GM21447 (cell line): ENCODE data around the gene NDUFB4.
"Not testable (repeated sequence)": the region's sequence is repeated elsewhere in the genome, so short reads cannot be mapped to it uniquely, and the experiment has no call there.

Source experiments
- ATAC-seq: cut with Tn5 transposase; IDR thresholded peaks from one replicate; pipeline ENCODE4 v1.9.1; 2021; ENCODE audit not compliant: unreplicated experiment

The NDUFB4 gene

DNA sequence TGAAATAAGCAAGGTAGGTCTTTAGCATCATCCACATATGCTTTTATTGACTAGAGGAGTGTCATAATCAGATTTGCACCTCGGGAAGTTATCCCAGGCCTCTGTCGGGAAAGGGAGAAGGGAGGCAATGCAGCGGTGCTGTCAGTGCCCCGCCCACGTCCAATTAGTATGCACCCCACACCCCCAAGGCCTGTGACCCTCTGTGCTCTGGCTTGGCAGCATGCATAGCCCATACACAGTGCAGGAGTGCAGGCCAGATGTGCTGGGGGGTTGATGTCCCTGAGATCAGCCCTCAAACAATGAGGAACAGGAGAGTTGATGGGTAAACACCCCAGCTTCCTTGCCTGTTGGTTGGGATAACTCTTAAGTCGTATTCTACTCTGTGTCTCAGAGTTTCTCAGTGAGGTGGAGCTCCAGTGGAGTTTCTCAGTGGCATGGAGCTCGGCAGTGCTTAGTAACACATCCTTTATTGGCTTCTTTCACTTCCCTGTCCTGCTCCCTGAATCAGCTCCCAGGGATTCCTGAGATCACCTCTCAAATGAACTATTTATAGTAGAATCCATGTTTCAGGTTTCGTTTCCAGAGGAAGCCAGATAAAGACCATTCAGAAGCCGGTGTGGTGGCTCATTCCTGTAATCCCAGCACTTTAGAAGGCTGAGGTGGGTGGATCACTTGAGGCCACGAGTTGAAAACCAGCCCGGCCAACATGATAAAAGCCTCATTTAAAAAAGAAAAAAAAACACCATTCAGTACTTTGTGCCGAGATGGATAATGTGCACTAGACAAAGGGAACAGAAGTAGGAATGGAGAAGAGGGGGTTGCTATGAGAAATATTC lies 26.7 kb upstream of the NDUFB4 start:
- no peak for ATAC-seq

- ATAC-seq, result no peak
These were observed 24.1 kb upstream of the NDUFB4 start for GRCh38 chr3:120572027-120572426.

DNA sequence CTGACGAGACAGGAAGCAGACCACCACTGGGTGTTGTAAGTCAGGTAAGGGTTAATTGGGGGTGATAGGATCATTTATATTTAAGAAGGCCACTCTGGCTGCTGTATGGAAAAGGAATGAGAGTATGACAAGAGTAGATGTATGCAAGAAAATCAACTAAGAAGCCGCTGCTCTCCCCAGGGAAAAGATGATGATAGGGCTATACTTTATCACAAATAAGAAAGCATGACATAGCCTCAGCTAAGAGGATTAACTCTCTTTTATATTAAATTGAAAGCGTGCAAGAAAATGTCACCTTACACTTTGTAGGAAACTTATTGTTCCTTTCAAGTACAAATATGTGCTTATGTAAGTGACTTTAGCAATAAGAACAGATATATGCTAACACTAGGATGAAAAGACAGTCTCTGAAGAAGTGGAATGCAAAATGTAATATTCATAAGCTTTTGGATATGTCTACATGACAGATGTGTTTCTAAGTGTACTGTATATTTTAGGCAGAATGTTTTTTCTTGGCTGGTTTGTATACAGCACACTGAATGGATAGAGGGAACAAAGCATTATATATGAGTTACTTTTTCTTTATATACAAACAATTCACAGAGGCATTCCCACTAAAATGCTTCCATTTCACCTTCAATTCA lies 8.7 kb upstream of the NDUFB4 start:
- no peak for ATAC-seq

- no peak for ATAC-seq
These were observed 384 bp upstream of the NDUFB4 start for GRCh38 chr3:120595788-120596115.

DNA sequence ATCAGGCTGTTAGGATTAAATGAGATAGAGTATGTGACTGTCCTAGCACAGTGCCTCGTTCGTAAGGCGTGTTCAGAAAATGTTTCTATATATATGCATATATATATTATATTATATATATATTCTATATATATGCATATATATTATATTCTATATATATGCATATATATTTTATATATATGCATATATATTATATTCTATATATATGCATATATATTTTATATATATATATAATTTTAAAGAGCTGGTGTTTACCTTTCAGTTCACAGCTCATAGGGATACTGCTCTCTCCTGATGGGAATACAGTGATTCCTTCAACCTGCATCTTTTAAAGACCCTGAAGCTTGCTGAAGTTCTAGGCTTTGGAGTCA lies 702 bp downstream of the NDUFB4 start:
- ATAC-seq, result no peak

DNA sequence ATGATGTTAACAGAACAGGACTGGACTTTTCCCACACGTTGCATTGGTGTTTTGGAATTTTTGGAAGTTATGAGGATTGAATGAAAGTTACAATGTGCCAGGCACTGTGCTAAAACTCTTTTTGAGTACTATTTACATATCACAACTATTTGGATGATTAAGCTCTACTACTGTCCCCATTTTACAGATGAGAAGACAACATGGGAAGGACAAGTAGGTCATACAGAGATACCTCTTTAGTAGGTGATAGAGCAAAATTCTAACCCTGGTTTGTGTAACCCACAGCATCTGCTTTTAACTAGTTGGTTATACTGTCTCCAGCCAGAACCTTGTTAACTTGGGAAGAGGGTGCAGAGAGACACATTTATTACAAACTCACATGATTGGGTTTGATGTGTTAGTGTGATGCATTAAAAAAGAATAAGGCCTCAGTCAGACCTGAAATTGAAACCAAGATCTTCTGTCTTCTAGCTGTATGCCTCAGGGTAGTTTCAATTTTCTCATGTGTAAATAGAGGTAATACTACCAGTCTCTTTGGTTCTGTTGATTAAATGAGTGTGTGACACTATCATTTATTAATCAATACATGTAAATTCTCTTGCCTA lies 1.4 kb downstream of the NDUFB4 start:
- ATAC-seq, result peak; percentile 43

GRCh38 chr3:120599211-120599610 lies 3.1 kb downstream of the NDUFB4 start:
- no peak for ATAC-seq

DNA sequence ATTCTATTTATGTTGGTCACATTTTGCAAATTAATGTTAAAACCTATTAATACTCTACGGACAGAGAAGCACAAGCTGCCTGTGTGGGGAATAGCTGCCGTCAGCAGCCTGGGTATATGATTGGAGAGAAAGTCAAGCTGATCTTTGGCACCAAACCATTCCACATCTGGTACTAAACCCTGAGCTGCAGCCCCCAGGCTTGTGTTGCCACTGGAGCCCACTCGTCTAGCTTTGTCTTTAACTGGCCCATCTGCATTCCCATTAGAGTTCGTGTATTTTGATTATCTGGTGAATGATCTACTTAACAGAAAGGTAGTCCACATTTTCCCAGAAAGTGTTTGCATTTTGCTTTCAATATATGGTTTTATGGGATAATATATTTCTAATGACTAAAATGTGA lies 5.4 kb downstream of the NDUFB4 start:
- no peak for ATAC-seq

DNA sequence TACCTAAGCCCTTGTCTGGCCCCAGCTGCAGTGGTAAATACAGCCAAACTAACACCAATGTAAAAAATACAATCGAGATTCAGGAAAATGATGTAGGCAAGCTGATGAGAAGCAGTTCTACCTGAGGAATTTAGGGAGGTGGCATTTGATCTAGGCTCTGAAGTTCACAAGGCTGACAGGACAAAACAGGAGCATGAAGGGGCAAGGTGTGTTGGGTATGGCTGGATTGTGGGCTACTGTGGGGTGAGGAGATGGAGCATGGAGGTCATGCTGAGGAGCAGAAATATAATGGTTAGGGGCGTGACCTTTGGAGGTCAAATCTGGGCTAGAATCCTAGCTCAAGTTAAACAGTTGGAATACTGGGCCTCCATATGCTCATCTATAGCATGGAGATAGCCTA lies 6.5 kb downstream of the NDUFB4 start:
- ATAC-seq, result no peak

DNA sequence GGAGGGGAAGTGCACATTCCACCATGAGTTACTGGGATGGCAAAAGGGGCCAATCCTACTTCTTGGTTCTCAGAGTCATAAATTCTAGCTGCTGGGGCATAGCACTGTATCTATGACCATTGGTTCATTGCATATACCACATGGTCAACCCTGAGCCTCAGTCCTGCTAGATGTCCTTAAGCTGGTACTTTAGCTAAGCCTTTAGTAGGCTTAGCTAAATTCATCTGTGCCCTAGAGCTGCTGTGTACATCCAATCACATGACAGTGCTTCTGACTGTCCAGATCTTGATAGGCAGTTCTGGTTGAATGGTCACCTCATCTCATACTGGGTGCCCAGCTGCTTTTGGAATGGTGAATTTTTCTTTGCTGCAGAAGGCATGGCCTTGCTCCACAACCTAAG lies 8.2 kb downstream of the NDUFB4 start:
- no peak for ATAC-seq

DNA sequence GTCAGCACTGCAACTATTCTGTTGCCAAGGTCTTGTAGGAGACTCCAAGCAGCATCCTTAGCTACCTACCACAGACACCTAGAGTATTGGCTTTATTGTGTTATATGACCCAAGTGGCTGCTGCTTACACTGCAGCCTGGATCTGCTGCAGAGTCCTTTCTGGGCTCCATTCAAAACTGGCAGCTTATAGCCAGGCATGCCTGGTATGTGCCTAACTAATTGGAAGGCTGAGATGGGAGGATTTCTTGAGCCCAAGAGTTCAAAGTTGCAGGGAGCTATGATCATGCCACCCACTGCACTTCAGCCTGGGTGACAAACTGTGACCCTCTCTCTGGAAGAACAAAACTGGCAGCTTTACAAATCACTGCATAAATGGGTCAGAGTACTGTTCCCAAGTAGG lies 8.6 kb downstream of the NDUFB4 start:
- ATAC-seq, result no peak

- no peak for ATAC-seq
These were observed 12.4 kb downstream of the NDUFB4 start for GRCh38 chr3:120608506-120608905.

DNA sequence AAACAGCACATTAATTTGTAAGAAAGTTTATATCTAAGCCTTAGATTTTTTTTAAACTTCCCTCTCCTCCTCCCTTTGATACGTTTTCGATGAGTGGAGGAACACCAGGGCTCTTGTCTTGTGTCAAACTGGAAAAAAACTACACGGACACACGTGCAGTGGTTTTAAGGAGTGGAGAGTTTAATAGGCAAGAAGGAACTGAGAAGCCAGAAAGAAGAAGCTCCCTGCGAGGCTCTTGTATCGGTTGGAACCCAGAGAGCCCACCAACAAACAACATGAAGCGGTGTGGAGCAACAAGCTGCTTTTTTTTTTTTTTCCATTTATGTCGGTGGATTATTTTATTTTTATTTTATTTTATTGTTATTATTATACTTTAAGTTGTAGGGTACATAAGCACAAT lies 18.6 kb downstream of the NDUFB4 start:
- no peak for ATAC-seq

- ATAC-seq, result no peak
These were observed 19.9 kb downstream of the NDUFB4 start for GRCh38 chr3:120615847-120616609.

GRCh38 chr3:120616745-120617144 lies 20.6 kb downstream of the NDUFB4 start:
- not testable (repeated sequence) for ATAC-seq

DNA sequence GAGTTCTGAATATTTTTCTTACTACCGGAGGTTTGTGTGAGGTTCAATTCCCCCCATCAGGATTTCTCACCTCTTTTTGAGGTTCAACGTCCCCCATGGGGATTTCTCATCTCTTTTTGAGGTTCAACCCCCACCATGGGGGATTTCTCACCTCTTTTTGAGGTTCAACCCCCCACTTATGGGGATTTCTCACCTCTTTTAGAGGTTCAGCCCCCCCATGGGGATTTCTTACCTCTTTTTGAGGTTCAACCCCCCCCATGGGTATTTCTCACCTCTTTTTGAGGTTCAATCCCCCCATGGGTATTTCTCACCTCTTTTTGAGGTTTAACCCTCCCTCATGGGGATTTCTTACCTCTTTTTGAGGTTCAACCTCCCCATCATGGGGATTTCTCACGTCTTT lies 26.3 kb downstream of the NDUFB4 start:
- ATAC-seq, result no peak

DNA sequence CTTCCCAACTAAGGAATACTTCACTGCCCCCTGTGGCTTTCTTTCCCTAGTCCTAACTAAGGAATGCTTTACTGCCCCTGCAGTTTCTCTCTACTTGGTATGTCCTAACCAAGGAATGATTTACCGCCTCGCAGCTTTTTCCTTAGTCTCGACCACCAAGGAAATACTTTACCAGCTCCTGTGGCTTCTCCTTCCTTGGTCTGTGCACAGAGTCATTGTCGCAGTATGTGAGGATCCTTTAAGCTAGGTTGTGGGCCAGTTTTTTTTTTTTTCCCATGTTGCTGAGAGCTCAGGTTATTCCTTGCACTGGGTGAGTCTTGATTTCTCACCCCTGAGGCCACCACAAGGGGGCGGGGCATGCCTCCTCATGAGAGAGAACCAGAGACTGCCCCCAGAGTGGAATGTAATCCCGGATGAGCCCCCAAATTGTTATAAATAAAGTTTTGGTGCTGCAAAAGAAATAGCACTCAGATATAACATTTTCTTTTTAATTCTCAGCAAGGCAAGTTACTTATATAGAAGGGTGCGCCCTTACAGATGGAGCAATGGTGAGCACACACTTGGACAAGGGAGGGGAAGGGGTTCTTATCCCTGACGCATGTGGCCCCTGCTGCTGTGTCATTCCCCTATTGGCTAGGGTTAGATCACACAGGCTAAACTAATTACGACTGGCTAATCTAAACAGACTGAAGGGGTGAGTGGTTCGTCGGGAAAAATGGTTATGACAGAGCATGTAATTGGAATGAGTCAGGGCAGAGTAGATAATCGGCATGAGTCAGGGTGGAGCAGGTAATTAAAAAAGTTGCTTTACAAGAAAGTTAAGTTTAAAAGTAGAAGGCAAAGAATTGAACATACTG lies 27.0 kb downstream of the NDUFB4 start:
- ATAC-seq, result no peak

DNA sequence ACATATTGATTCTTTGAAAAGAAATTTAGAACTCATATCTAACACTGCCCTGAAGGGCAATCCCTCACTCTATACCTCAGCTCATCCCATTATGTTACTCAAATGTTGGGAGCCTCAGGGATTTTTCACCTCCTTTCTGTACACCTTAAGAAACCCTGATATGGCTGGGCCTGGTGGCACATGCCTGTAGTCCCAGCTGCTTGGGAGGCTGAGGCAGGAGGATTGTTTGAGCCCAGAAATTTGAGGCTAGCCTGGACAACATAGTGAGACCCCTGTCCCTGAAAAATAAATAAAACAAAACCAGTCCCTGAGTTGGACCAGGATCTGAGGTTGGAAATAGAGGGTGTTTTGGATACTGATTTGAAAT lies 27.6 kb downstream of the NDUFB4 start:
- no peak for ATAC-seq

- ATAC-seq, result no peak
These were observed 29.0 kb downstream of the NDUFB4 start for GRCh38 chr3:120625159-120625586.

DNA sequence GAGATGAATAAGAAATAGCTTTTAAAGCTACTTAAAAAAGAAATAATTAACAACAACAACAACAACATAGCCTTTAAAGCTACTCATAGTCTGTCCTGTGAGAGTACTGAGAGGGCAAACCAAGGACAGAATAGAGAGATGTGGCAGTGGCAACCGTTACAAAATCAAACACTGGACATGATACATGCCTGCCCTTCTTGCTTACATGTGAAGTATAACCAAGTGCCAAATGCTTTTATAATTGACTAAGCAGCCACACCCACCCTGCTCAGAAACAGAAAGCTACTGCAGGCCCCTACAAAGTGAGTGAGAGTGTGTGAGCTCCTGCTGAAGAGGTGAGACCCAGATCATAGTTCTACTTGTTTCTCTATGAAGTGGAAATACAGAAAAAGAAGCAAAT lies 38.4 kb downstream of the NDUFB4 start:
- no peak for ATAC-seq
